HEK293 (cell line): ENCODE measurements around the gene ANKRD23.

Experiments
- CTCF ChIA-PET: fragments of 350-600 bp; formaldehyde crosslinking; extraction: SDS; loops from one replicate; lab custom pipeline; 2021; ENCODE audit warnings: antibody characterized with exemption; lab: Yijun Ruan, JAX
- POLR2A ChIA-PET: fragments of 300-600 bp; formaldehyde crosslinking; extraction: SDS; loops from one replicate; lab custom pipeline; 2020; ENCODE audit warnings: antibody characterized with exemption, inconsistent platforms; lab: Yijun Ruan, JAX
- H3K27ac ChIP-seq: fragments of 200-500 bp; sonication (Bioruptor generic); 2 replicates; pipeline ENCODE4 v1.5.1; 2014; ENCODE audit warnings: low read depth, low read length, control low read depth, inconsistent platforms; ENCODE audit errors: extremely low read depth
- H3K36me3 ChIP-seq, 2 experiments: fragments of 200-500 bp in 1 of 2; sonication (Bioruptor generic) in 1 of 2; 1 replicate in 1 of 2; 2 replicates in 1 of 2; pipeline ENCODE4 v1.5.1; 2014 to 2017; ENCODE audit warnings: inconsistent platforms in 2 of 2, low read length in 2 of 2; ENCODE audit not compliant: control insufficient read depth in 2 of 2, insufficient read depth in 1 of 2
- H3K4me1 ChIP-seq: fragments of 200-500 bp; sonication (Bioruptor generic); 2 replicates; pipeline ENCODE4 v1.5.1; 2014; ENCODE audit warnings: mild to moderate bottlenecking, low read length, inconsistent platforms; ENCODE audit not compliant: control insufficient read depth, insufficient read depth
- H3K4me3 ChIP-seq: 2 replicates; pipeline ENCODE4 v1.5.1; 2011; ENCODE audit warnings: low read depth, mild to moderate bottlenecking, control low read depth, low read length, moderate library complexity
- H3K9me3 ChIP-seq: fragments of 200-500 bp; sonication (Bioruptor generic); 2 replicates; pipeline ENCODE4 v1.5.1; 2014; ENCODE audit warnings: low read depth, low read length, inconsistent platforms; ENCODE audit not compliant: control insufficient read depth, insufficient read depth
- INSM2 ChIP-seq: fragments of 450-650 bp; formaldehyde crosslinking; IDR thresholded peaks from 2 replicates; pipeline ENCODE4 v1.5.1; 2016; ENCODE audit warnings: missing biosample characterization, missing genetic modification characterization
- KLF17 ChIP-seq: fragments of 450-650 bp; formaldehyde crosslinking; IDR thresholded peaks from 2 replicates; pipeline ENCODE4 v1.5.1; 2016; ENCODE audit warnings: missing biosample characterization, missing genetic modification characterization
- KLF7 ChIP-seq: fragments of 450-650 bp; formaldehyde crosslinking; IDR thresholded peaks from 2 replicates; pipeline ENCODE4 v1.5.1; 2016; ENCODE audit warnings: missing biosample characterization, missing genetic modification characterization, borderline replicate concordance
- PRDM2 ChIP-seq: fragments of 450-650 bp; formaldehyde crosslinking; IDR thresholded peaks from 2 replicates; pipeline ENCODE4 v1.5.1; 2016; ENCODE audit warnings: missing biosample characterization, missing genetic modification characterization, borderline replicate concordance
- SP7 ChIP-seq: fragments of 450-650 bp; formaldehyde crosslinking; IDR thresholded peaks from 2 replicates; pipeline ENCODE4 v1.5.1; 2016; ENCODE audit warnings: missing biosample characterization, missing genetic modification characterization
- WT1 ChIP-seq: fragments of 450-650 bp; formaldehyde crosslinking; IDR thresholded peaks from 2 replicates; pipeline ENCODE4 v1.5.1; 2016; ENCODE audit warnings: missing biosample characterization, missing genetic modification characterization
- ZNF138 ChIP-seq: fragments of 450-650 bp; formaldehyde crosslinking; IDR thresholded peaks from 2 replicates; pipeline ENCODE4 v1.5.1; 2016; ENCODE audit warnings: missing biosample characterization, missing genetic modification characterization, borderline replicate concordance
- ZNF311 ChIP-seq: fragments of 450-650 bp; formaldehyde crosslinking; IDR thresholded peaks from 2 replicates; pipeline ENCODE4 v1.5.1; 2017; ENCODE audit warnings: missing biosample characterization, missing genetic modification characterization, borderline replicate concordance
- ZNF398 ChIP-seq: fragments of 450-650 bp; formaldehyde crosslinking; IDR thresholded peaks from 2 replicates; pipeline ENCODE4 v1.5.1; 2017; ENCODE audit warnings: missing biosample characterization, missing genetic modification characterization
- ZNF501 ChIP-seq: fragments of 450-650 bp; formaldehyde crosslinking; IDR thresholded peaks from 2 replicates; pipeline ENCODE4 v1.5.1; 2016; ENCODE audit warnings: missing biosample characterization, missing genetic modification characterization
- ZNF544 ChIP-seq: fragments of 450-650 bp; formaldehyde crosslinking; IDR thresholded peaks from 2 replicates; pipeline ENCODE4 v1.5.0; 2017; ENCODE audit warnings: missing biosample characterization, missing genetic modification characterization
- ZNF561 ChIP-seq: fragments of 450-650 bp; IDR thresholded peaks from 2 replicates; pipeline ENCODE4 v1.5.1; 2018; ENCODE audit warnings: missing biosample characterization, missing genetic modification characterization, borderline replicate concordance
- ZNF658 ChIP-seq: fragments of 450-650 bp; formaldehyde crosslinking; IDR thresholded peaks from 2 replicates; pipeline ENCODE4; 2016; ENCODE audit warnings: missing biosample characterization, missing genetic modification characterization
- ZNF707 ChIP-seq: fragments of 450-650 bp; formaldehyde crosslinking; IDR thresholded peaks from 2 replicates; pipeline ENCODE4 v1.5.1; 2016; ENCODE audit warnings: missing biosample characterization, missing genetic modification characterization
- ZNF777 ChIP-seq: fragments of 450-650 bp; formaldehyde crosslinking; IDR thresholded peaks from 2 replicates; pipeline ENCODE4 v1.5.1; 2017; ENCODE audit warnings: missing biosample characterization, missing genetic modification characterization, borderline replicate concordance
- ZNF837 ChIP-seq: fragments of 450-650 bp; formaldehyde crosslinking; IDR thresholded peaks from 2 replicates; pipeline ENCODE4 v1.5.1; 2016; ENCODE audit warnings: missing biosample characterization, missing genetic modification characterization
- TF ChIP-seq, protein P1 (sequence below): fragments of 450-650 bp; formaldehyde crosslinking; IDR thresholded peaks from 2 replicates; pipeline ENCODE4 v1.5.1; 2017; ENCODE audit warnings: missing biosample characterization, missing genetic modification characterization
- TF ChIP-seq, protein P2 (sequence below): fragments of 450-650 bp; formaldehyde crosslinking; IDR thresholded peaks from 2 replicates; pipeline ENCODE4 v1.5.1; 2016; ENCODE audit warnings: missing biosample characterization, missing genetic modification characterization

Gene ANKRD23

DNA sequence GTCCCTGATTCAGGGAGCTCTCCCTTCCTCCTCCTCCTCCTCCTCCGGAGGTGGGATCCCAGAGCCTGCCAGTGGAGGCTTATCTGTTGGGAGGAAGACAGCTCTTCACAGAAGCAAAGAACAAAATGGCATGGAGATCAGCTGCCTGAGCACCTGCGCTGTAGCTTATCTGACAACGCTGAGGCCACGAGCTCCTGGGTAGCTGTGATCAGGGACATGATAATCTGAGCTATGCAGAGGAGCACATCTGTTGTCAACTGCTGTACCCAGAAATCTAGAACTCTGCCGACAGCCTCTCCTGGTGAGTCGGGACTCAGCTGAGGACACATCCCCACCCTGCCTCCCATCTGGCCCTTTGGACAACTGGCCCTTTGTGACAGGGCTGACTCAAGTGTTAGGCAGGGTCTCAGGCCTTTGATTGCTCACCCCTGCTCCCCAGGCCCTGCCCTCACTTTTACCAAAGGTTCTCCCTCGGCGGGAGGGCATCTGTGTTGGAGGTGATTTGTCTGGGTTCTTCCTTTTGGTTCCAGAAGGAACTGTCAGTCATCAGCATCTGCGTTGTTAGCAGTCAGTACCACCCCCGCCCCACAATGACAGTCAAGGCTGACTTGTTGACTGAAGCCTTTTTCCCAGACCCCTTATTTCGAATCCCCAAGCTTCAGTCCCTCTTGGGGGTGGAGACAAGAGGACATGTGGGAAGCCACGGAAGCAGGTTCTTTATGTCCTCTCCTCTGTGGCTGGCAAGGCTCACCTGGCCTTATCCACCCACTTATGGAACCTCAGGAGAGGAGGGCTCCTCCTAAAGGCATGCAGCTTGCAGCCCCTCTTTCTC, 33.7 kb downstream of the ANKRD23 start (continued):
- TF ChIP-seq KLF7 (tag by site-specific recombination) (no peak), ZNF398 (tag by site-specific recombination) (no peak), ZNF658 (tag by site-specific recombination) (no peak), ZNF837 (tag by site-specific recombination) (no peak), ZNF561 (tag by site-specific recombination) (no peak), ZNF707 (tag by site-specific recombination) (no peak)
- TF ChIP-seq, protein P1, sequence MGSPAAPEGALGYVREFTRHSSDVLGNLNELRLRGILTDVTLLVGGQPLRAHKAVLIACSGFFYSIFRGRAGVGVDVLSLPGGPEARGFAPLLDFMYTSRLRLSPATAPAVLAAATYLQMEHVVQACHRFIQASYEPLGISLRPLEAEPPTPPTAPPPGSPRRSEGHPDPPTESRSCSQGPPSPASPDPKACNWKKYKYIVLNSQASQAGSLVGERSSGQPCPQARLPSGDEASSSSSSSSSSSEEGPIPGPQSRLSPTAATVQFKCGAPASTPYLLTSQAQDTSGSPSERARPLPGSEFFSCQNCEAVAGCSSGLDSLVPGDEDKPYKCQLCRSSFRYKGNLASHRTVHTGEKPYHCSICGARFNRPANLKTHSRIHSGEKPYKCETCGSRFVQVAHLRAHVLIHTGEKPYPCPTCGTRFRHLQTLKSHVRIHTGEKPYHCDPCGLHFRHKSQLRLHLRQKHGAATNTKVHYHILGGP (tag by site-specific recombination) = no peak

DNA sequence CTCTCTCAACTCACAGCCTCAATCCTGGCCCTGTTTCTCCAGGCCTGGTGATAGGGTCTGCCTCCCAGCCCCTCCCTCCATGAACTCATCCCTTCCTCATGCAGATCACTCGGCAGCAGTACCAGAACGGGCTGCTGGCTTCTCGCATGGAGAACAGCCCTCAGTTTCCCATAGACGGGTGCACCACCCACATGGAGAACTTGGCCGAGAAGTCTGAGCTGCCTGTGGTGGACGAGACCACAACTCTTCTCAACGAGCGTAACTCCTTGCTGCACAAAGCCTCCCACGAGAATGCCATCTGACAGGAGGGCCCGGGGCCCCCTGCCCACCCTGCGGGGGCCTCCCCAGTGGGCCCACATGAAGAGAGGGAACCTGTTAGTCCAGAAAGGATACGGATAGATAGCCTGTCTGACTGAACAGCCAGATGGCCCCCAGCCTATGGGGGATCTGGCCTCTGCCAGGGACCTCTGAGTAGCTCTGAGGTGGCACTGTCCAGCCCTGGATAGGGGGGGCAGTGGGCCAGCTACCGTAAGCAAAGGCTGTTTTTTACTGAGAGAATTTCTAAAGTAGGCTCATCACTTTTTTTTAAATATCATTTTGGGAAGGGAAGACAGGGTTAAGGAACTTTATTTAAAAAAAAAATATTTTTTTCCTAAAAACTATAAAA, 34.5 kb downstream of the ANKRD23 start:
- H3K4me1 ChIP-seq = no peaks in the 10 kb centered on the region
- H3K36me3 ChIP-seq = peaks cover 0 to 46% of the 10 kb centered on the region in 2 experiments; a peak in 2 of 3 replicates
- no peak overlapping the region for H3K4me3 ChIP-seq
- CTCF ChIA-PET = interaction anchor here (0.7 kb wide), 1 partner anchor 59 kb away, joined by 3 read pairs; no protein-coding TSS in a partner anchor
- H3K9me3 ChIP-seq = no peaks in the 10 kb centered on the region
- POLR2A ChIA-PET = no interaction called here
- H3K27ac ChIP-seq = 0 out of 2 replicates have a peak overlapping the region, but pooled peaks have one; percentile 16
- TF ChIP-seq ZNF501 (no peak), PRDM2 (tag by site-specific recombination) (no peak), SP7 (no peak), ZNF777 (tag by site-specific recombination) (no peak), ZNF544 (tag by site-specific recombination) (no peak), ZNF707 (tag by site-specific recombination) (no peak), KLF17 (tag by site-specific recombination) (no peak), ZNF311 (tag by site-specific recombination) (no peak), WT1 (no peak), KLF7 (tag by site-specific recombination) (no peak), ZNF138 (tag by site-specific recombination) (no peak), INSM2 (tag by site-specific recombination) (no peak)
- TF ChIP-seq, protein P2, sequence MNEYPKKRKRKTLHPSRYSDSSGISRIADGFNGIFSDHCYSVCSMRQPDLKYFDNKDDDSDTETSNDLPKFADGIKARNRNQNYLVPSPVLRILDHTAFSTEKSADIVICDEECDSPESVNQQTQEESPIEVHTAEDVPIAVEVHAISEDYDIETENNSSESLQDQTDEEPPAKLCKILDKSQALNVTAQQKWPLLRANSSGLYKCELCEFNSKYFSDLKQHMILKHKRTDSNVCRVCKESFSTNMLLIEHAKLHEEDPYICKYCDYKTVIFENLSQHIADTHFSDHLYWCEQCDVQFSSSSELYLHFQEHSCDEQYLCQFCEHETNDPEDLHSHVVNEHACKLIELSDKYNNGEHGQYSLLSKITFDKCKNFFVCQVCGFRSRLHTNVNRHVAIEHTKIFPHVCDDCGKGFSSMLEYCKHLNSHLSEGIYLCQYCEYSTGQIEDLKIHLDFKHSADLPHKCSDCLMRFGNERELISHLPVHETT (tag by site-specific recombination) = no peak
